Islet of Langerhans (tissue), 1 donor: ENCODE measurements around the gene DET1.
"Not testable (repeated sequence)": the region's sequence is repeated elsewhere in the genome, so short reads cannot be mapped to it uniquely, and the experiment has no call there.

Experiments
- FAIRE-seq: peaks from one replicate; lab custom pipeline; 2011; peaks lifted over from hg19 to GRCh38; lab: Jason Lieb, UNC

Gene DET1

DNA sequence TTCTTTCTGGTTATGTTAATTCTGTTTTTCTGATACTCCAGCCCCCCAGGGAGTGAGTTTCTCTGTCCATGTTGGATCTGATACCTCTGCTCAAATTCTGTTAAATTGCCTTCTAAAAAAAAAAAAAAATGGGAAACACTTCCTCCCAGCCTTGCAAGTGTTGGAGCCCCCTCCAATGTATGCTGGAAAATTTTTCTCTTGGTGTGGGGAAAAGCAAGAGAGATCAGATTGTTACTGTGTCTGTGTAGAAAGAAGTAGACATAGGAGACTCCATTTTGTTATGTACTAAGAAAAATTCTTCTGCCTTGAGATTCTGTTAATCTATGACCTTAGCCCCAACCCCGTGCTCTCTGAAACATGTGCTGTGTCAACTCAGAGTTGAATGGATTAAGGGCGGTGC lies 6.1 kb downstream of the DET1 start:
- not testable (repeated sequence) for FAIRE-seq

DNA sequence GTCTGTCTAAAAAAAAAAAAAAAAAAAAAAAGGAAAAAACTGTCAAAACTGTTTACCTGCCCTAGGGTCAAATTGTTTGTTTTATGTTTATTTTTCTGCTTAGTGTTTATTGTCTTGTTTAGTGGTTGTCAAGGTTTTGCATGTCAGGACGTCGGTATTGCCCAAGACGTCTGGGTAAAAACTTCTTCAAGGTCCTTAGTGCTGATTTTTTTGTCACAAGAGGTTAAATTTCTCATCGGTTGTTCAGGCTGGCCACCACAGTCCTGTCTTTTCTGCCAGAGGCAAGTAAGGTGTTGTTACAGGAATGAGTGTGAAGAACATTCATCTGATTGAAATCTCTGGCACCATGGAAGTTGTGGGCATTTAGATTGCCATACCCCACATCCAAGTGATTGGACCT lies 7.0 kb downstream of the DET1 start:
- FAIRE-seq: no peak

DNA sequence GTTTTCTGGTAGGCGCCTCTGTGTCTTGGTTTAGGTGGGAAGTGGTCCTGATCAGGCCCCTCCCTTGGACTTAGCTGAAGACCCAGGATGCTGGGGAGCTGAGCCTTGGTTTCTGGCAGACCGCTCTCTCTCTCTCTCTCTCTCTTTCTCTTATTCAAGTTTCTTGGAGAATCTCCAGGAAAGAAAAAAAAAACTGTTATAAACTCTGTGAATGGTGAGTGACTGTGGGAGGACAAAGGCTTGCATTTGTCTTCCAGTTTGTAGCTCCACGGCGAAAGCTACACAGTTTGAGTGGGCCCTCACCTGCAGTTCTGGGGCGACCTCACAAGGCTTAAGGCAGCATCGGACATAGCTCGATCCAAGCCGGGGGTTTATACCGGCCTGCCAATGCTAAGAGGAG lies 7.5 kb downstream of the DET1 start:
- FAIRE-seq: no peak

GRCh38 chr15:88537591-88538317 lies 8.7 kb downstream of the DET1 start:
- FAIRE-seq: no peak

DNA sequence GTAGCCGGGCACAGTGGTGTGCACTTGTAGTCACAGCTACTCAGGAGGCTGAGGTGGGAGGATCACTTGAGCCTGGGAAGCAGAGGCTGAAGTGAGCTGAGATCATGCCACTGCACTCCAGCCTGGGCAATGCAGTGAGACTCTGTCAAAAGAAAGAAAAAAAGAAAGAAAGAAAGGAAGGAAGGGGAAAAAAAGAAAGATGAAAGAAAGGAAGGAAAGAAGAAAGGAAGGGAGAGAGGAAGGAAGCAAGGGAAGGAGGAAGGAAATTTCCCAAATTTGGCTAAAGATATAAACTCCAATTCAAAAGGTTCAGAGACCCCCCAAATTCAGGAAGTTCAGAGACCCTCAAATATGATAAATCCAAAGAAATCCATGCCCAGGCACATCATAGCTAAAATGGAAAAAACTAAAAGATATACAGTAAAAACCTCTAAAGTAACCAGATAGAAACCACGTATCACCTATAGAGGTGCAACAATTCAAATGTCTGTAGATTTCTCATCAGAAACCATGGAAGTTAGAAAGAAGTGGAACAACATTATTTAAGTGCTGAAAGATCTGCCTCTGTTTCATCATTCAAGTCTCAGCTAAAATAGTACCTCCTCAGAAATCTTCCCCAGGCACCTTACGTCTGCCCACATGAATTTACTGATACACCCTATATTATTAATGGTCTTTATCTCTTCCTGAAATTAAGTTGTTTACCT lies 10.7 kb downstream of the DET1 start:
- no peak for FAIRE-seq

GRCh38 chr15:88535100-88535499 lies 11.4 kb downstream of the DET1 start:
- FAIRE-seq: no peak

GRCh38 chr15:88533376-88533775 lies 13.1 kb downstream of the DET1 start:
- FAIRE-seq: no peak

- FAIRE-seq: peak; percentile 53
Measured at GRCh38 chr15:88529021-88529630, 17.4 kb downstream of the DET1 start.

GRCh38 chr15:88526247-88526879 lies 20.1 kb downstream of the DET1 start:
- no peak for FAIRE-seq

DNA sequence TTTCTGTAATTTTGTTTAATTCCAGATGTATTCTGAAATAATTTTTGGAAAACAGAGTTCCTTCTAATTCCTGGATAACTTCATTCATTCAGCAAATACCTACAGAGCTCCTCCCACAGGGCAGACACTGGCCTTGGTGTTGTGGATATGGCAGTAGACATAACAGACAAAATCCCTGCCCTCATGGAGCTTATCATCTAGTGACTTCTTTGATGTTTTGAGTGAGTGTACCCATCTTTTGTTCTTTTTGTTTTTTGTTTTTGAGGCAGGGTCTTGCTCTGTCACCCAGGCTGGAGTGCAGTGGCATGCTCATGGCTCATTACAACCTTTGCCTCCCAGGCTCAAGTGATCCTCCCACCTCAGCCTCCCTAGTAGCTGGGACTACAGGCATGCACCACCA lies 21.1 kb downstream of the DET1 start:
- FAIRE-seq: no peak

- FAIRE-seq: not testable (repeated sequence)
Measured at GRCh38 chr15:88524094-88524493, 22.4 kb downstream of the DET1 start.

GRCh38 chr15:88518903-88519302 lies 27.6 kb downstream of the DET1 start:
- no peak for FAIRE-seq

DNA sequence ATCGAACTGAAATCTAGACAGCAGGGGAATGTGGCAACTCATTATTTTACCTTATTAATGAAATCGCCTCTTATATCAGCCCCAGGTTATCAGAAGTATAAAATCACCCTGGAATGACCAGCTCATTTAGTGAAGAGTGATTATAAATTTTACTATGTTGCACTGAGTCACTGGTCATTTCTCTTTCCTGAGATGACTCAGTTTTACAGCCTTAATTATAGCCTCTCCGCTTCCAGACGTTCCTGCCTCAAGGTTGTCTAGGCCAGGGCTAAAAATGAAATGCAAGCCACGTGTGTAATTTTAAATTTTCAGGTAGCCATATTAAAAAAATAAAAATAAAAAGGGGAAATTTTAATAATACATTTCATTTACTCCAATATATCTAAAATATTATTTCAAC lies 33.3 kb downstream of the DET1 start:
- FAIRE-seq: no peak

GRCh38 chr15:88512601-88513000 lies 33.9 kb downstream of the DET1 start:
- FAIRE-seq: no peak

DNA sequence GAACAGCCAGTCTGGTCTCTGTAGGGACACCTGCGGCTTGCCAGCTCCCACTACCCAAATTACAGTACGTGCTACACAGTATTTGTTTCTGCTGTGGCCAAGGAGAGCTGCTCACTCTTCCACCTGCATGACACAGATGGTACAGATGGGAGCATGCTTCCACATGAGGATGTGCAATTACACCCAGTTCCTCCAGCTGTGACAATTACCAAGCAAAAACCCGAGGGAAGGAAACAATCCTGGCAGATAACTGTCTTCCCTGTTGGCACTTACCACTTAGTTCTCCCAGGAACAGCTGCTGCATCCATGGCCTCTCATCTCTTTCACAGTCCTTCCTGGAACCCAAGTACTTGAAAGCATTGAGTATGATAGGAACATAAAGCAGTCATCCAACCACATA lies 34.4 kb downstream of the DET1 start:
- no peak for FAIRE-seq

- no peak for FAIRE-seq
Measured at GRCh38 chr15:88511161-88511560, 35.3 kb downstream of the DET1 start.

DNA sequence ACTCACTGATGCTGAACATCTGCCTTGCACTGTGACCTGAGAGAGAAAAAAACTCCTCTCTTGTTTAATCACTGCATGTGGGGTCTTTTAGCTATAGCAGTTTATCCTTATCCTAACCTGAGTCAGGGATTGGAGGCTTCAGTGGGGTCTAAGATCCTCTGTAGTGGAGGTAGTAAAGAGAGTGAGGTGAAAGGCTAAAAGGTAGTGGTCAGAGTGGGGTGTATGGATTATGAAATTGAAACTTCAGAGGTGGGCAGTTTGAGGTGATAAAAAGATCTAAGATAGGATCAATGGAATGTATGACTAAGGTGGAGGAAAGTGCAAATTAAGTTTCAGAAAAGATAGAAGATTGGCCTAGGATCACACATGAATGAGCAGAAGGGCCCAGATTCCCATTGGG lies 36.5 kb downstream of the DET1 start:
- no peak for FAIRE-seq

DNA sequence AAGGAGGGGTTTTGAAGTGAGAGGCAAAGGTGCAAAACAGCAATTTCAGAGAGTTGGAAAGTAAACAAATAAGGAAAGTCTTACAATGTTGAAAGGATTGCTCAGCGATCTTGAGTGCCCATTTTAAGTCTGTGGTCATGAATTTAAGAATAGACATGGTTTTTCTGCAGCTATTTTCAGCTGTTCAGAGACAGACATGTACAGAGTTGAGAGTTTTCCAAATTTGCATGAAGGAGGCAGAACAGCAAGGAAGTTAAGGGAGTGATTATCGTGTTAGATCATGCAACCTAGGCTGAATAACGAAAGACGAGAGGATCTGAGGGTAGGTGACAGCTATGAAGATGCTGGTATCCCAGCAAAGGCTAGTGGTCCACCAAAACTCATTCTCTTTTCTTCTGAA lies 37.2 kb downstream of the DET1 start:
- FAIRE-seq: no peak

GRCh38 chr15:88506628-88507027 lies 39.9 kb downstream of the DET1 start:
- no peak for FAIRE-seq

GRCh38 chr15:88505721-88506120 lies 40.8 kb downstream of the DET1 start:
- FAIRE-seq: no peak

DNA sequence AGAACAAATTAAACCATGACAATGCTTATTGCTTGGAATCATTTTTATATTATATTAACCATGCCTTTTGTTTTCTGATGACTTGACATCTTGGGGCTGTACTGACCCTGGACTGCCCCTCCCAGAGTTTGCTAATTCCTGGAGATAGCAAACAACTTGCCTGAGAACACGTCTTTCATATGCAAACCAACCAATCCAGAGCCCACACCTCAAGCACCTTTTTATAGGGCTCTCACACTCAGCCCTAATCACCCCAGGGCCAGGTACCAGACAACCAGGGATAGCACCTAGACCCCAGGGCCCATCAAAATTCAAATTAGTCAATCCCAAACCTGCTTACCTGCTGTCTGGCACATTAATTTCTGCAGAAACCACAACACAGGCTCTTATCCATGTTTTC lies 42.0 kb downstream of the DET1 start:
- no peak for FAIRE-seq

DNA sequence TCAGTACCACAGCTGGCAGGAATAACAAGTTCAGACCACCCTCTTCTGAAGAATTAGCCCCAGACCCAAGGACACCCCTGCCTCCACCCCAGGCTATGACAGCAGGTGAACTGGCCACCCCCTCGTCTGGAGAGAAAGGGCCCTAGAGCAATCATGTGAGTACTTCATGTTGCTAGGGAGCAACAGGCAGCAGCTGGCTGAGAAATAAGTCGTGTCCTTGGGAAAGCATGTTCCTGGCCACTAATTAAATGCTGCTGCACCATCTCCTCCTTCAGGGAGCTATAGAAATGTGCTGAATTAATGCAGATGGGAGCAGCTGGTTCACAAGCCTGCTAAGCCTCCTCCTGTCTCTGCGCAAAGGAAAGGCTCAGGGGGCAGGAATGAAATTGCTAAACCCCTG lies 47.5 kb downstream of the DET1 start:
- no peak for FAIRE-seq

GRCh38 chr15:88497109-88497765 lies 49.2 kb downstream of the DET1 start:
- FAIRE-seq: no peak
